ENCODE data around the gene IFI30. TPM values are rescaled to one million over a fixed set of nuclear protein-coding genes. Genes with fewer than 3 reads are reported as not detected.

IFI30 gene
- total RNA-seq, 4 donors from 2014 or later: 13.4 to 37.2 (median 35.1) TPM

GRCh38 chr19:18147396-18147795 lies 26.2 kb upstream of the IFI30 start:
- no peak for TF ChIP-seq POLR2A (IDR thresholded peaks at IDR 0.05)
- no peak for TF ChIP-seq POLR2AphosphoS5 (IDR thresholded peaks at IDR 0.05)
- H3K36me3 ChIP-seq: peaks cover 39% of the 10 kb centered on the region

GRCh38 chr19:18149596-18149975 lies 24.0 kb upstream of the IFI30 start:
- WGBS: 51% methylated on average over 8 of the region's 16 CpGs
- Histone ChIP-seq H3K4me3 (no peak overlapping the region), H3K4me1 (peaks cover 23% of the 10 kb centered on the region), H3K27ac (no peak overlapping the region), H3K9me3 (no peaks in the 10 kb centered on the region), H3K27me3 (no peaks in the 10 kb centered on the region), H3K36me3 (peaks cover 20% of the 10 kb centered on the region)
- TF ChIP-seq POLR2AphosphoS5 (IDR thresholded peaks at IDR 0.05) (no peak), CTCF (IDR thresholded peaks at IDR 0.05) (no peak), EP300 (IDR thresholded peaks at IDR 0.05) (no peak)
- DNase-seq (ENCODE audit: low spot score in 2 of 2): no peak

More at GRCh38 chr19:18147396-18147795, 26.2 kb upstream of the IFI30 start:
- Histone ChIP-seq H3K4me1 (peaks cover 10% of the 10 kb centered on the region), H3K27me3 (no peaks in the 10 kb centered on the region), H3K27ac (no peak overlapping the region), H3K4me3 (no peak overlapping the region), H3K9me3 (no peaks in the 10 kb centered on the region)
- 89% methylated on average over 13 of the region's 13 CpGs for WGBS
- DNase-seq (ENCODE audit: low spot score in 2 of 2): no peak

- no peak overlapping the region for H3K4me3 ChIP-seq
- 89% methylated on average over 17 of the region's 18 CpGs for WGBS
- no peaks in the 10 kb centered on the region for H3K27me3 ChIP-seq
- H3K27ac ChIP-seq: no peak overlapping the region
- H3K36me3 ChIP-seq: peaks cover 5% of the 10 kb centered on the region
- peaks cover 37% of the 10 kb centered on the region for H3K4me1 ChIP-seq
- no peaks in the 10 kb centered on the region for H3K9me3 ChIP-seq
- DNase-seq (ENCODE audit: low spot score in 2 of 2): no peak
- TF ChIP-seq EP300 (IDR thresholded peaks at IDR 0.05) (no peak), POLR2A (IDR thresholded peaks at IDR 0.05) (no peak), POLR2AphosphoS5 (IDR thresholded peaks at IDR 0.05) (no peak), CTCF (IDR thresholded peaks at IDR 0.05) (no peak)
These were observed 22.6 kb upstream of the IFI30 start for GRCh38 chr19:18150776-18151624.

- peaks cover 52% of the 10 kb centered on the region for H3K4me1 ChIP-seq
- H3K27me3 ChIP-seq: no peaks in the 10 kb centered on the region
- WGBS: 0% methylated on average over 18 of the region's 22 CpGs
- no peaks in the 10 kb centered on the region for H3K9me3 ChIP-seq
- peak overlapping the region; percentile 76 for H3K4me3 ChIP-seq
- peak overlapping the region; percentile 71 for H3K27ac ChIP-seq
- peak; percentile 98 to 99 for DNase-seq (ENCODE audit: low spot score in 2 of 2)
- peaks cover under 1% of the 10 kb centered on the region for H3K36me3 ChIP-seq
- TF ChIP-seq POLR2AphosphoS5 (IDR thresholded peaks at IDR 0.05) (peak in 1 of 3 donors; percentile 6), POLR2A (IDR thresholded peaks at IDR 0.05) (no peak), EP300 (IDR thresholded peaks at IDR 0.05) (no peak), CTCF (IDR thresholded peaks at IDR 0.05) (peak; percentile 55 to 76)
These were observed 21.2 kb upstream of the IFI30 start for GRCh38 chr19:18152442-18152816.

- no CpG with 5 or more reads among the region's 86 CpGs for WGBS
- H3K4me1 ChIP-seq: peaks cover 57% of the 10 kb centered on the region
- TF ChIP-seq EP300 (IDR thresholded peaks at IDR 0.05) (no peak), POLR2AphosphoS5 (IDR thresholded peaks at IDR 0.05) (peak in 1 of 3 donors; percentile 1), POLR2A (IDR thresholded peaks at IDR 0.05) (no peak), CTCF (IDR thresholded peaks at IDR 0.05) (no peak)
- peak within 1 kb of the TSS; percentile 71 for H3K27ac ChIP-seq
- H3K9me3 ChIP-seq: no peaks in the 10 kb centered on the region
- peak within 1 kb of the TSS; percentile 76 for H3K4me3 ChIP-seq
- peak; percentile 99 to 100 for DNase-seq (ENCODE audit: low spot score in 2 of 2)
- H3K36me3 ChIP-seq: no peaks in the 10 kb centered on the region
- no peaks in the 10 kb centered on the region for H3K27me3 ChIP-seq
These were observed 20.6 kb upstream of the IFI30 start, which contains the start of gene PIK3R2 for GRCh38 chr19:18152817-18153555. Gene PIK3R2, plus strand, starts transcription at chr19:18153163. Its CDS starts 2,717 bp downstream, at chr19:18155880.

All from suprapubic skin (tissue), 4 donors.